ENCODE measurements around the gene GTPBP3. TPM values are rescaled to one million over a fixed set of nuclear protein-coding genes. Genes with fewer than 3 reads are reported as not detected.

The GTPBP3 gene
- total and polyA plus RNA-seq, 2 of the 13 experiments (the other 11 are each of a cell fraction or from before 2014, with no cell fraction given), result 17.5 to 30.0 TPM

DNA sequence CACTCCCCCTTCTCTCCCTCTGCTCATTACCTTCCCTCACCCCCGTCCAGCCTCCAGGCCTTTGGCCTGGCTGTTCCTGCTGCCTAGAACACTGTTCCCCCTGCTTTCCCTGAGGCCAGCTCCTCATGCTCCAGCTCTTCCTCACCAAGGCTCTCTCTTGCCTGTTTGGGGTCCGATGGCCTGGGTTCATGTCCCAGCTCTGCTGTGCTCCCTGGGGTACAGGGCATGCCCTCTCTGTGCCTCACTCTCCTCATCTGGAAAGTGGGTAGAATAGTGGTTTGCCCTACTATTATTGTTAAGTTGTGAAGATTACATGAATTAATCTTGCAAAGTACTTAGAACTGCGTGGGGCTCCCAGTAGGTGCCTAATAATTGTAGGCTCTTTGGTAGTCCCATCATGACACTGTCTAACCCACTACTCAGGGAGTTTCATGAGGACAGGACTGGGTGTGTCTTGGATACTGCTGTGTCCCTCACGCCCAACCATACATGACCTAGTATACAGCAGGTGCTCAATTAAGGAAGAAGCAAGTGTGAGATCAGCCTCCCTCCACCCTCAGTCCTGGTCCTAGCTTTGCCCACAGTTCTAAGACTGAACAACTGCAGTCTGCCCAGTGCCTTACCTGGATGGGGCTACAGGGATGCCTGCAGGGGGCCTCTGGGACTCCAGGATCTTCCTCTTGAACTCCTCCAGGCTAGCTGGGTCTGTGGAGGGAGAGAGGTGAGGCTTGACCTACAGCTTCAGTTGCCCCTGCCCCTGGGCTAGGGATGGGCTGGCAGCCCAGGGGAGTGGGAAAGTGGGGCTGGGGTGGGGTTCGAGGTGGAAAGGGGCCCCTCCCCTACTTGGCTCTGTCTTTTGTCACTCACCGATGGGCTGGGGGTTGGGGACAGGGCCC, 22.8 kb downstream of the GTPBP3 start:
- ATAC-seq (no peak; the same call in 2 of the 3 replicates), DNase-seq (ENCODE audit: low spot score) (no peak), FAIRE-seq (no peak)
- no TSS peak for BruUV-seq (replicated peaks)
- POLR2A ChIA-PET, result no interaction called here
- Histone ChIP-seq H3K4me3 (replicated peaks in 1 of 3; ENCODE audit: insufficient read depth in 1 of 3, low read depth in 2 of 3, low read length in 3 of 3) (no peak overlapping the region), H2AFZ (ENCODE audit: low read length) (no peak overlapping the region), H3K27me3 (ENCODE audit: control insufficient read depth in 1 of 2, insufficient read depth in 2 of 2, low read length in 2 of 2) (peaks cover 3 to 10% of the 10 kb centered on the region in 2 experiments; a peak in 4 of 5 replicates), H3K27ac (ENCODE audit: extremely low read length, insufficient read depth, low read length) (no peak overlapping the region), H3K79me2 (ENCODE audit: insufficient read depth, low read length) (no peaks in the 10 kb centered on the region), H3K9ac (ENCODE audit: insufficient read depth, low read depth, low read length) (no peak overlapping the region), H3K9me3 (ENCODE audit: low read length) (no peaks in the 10 kb centered on the region), H3K36me3 (replicated peaks in 1 of 2; ENCODE audit: control insufficient read depth in 1 of 2, insufficient read depth in 2 of 2, low read length in 2 of 2) (no peaks in the 10 kb centered on the region), H3K4me1 (ENCODE audit: insufficient read depth, low read length) (peaks cover 24% of the 10 kb centered on the region), H3K4me2 (ENCODE audit: low read depth, low read length) (no peak overlapping the region), H4K20me1 (ENCODE audit: insufficient read depth, low read length) (no peaks in the 10 kb centered on the region)
- intact Hi-C loops (cut with micrococcal nuclease; ENCODE audit: unreplicated experiment) (no loop called here), in situ Hi-C loops (cut with HindIII; ENCODE audit: extremely low pct_ligation_motif_present, low pct_unique_long_range_greater_than_20kb) (no loop called here)
- 39% methylated on average over 5 of the region's 6 CpGs for WGBS (ENCODE audit: low lambda C conversion rate)
- CTCF ChIA-PET (ENCODE audit: low intra/inter-chr PET ratio, low total read pairs), result no interaction called here
- TF ChIP-seq HOXA7 (CRISPR knock-in tag; IDR thresholded peaks at IDR 0.05) (no peak), ZNF329 (CRISPR knock-in tag; IDR thresholded peaks at IDR 0.05; ENCODE audit: low read depth) (no peak), ZNF629 (CRISPR knock-in tag; conservative IDR thresholded peaks at IDR 0.05) (peak; percentile 73), ZKSCAN1 (IDR thresholded peaks at IDR 0.05; ENCODE audit: low read length) (no peak), ZNF768 (CRISPR knock-in tag; IDR thresholded peaks at IDR 0.05) (peak; percentile 85), ZNF17 (CRISPR knock-in tag; IDR thresholded peaks at IDR 0.05) (no peak), ZKSCAN8 (CRISPR knock-in tag; IDR thresholded peaks at IDR 0.05; ENCODE audit: borderline replicate concordance) (peak; percentile 36; the same call in 1 of the 2 replicates), AGO1 (IDR thresholded peaks at IDR 0.05; ENCODE audit: low read depth, low read length, poor library complexity, severe bottlenecking) (no peak), HDAC2 (CRISPR knock-in tag; IDR thresholded peaks at IDR 0.05) (no peak), KMT2A (CRISPR knock-in tag; IDR thresholded peaks at IDR 0.05) (no peak), GZF1 (CRISPR knock-in tag; IDR thresholded peaks at IDR 0.05) (no peak), KMT2B (CRISPR knock-in tag; IDR thresholded peaks at IDR 0.05) (no peak), NFE2L1 (CRISPR knock-in tag; IDR thresholded peaks at IDR 0.05; ENCODE audit: borderline replicate concordance) (no peak), CHD4 (IDR thresholded peaks at IDR 0.05; ENCODE audit: borderline replicate concordance, low read length) (no peak), ZMYM3 (CRISPR knock-in tag; IDR thresholded peaks at IDR 0.05) (0 out of 2 replicates have a peak, but pooled peaks have one; percentile 10)
- TF ChIP-seq, protein P1, sequence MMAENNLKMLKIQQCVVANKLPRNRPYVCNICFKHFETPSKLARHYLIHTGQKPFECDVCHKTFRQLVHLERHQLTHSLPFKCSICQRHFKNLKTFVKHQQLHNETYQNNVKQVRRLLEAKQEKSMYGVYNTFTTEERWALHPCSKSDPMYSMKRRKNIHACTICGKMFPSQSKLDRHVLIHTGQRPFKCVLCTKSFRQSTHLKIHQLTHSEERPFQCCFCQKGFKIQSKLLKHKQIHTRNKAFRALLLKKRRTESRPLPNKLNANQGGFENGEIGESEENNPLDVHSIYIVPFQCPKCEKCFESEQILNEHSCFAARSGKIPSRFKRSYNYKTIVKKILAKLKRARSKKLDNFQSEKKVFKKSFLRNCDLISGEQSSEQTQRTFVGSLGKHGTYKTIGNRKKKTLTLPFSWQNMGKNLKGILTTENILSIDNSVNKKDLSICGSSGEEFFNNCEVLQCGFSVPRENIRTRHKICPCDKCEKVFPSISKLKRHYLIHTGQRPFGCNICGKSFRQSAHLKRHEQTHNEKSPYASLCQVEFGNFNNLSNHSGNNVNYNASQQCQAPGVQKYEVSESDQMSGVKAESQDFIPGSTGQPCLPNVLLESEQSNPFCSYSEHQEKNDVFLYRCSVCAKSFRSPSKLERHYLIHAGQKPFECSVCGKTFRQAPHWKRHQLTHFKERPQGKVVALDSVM (CRISPR knock-in tag; IDR thresholded peaks at IDR 0.05), result no peak
- TF ChIP-seq, protein P2, sequence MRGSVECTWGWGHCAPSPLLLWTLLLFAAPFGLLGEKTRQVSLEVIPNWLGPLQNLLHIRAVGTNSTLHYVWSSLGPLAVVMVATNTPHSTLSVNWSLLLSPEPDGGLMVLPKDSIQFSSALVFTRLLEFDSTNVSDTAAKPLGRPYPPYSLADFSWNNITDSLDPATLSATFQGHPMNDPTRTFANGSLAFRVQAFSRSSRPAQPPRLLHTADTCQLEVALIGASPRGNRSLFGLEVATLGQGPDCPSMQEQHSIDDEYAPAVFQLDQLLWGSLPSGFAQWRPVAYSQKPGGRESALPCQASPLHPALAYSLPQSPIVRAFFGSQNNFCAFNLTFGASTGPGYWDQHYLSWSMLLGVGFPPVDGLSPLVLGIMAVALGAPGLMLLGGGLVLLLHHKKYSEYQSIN (CRISPR knock-in tag; IDR thresholded peaks at IDR 0.05; ENCODE audit: borderline replicate concordance), result no peak
- TF ChIP-seq, protein P3, sequence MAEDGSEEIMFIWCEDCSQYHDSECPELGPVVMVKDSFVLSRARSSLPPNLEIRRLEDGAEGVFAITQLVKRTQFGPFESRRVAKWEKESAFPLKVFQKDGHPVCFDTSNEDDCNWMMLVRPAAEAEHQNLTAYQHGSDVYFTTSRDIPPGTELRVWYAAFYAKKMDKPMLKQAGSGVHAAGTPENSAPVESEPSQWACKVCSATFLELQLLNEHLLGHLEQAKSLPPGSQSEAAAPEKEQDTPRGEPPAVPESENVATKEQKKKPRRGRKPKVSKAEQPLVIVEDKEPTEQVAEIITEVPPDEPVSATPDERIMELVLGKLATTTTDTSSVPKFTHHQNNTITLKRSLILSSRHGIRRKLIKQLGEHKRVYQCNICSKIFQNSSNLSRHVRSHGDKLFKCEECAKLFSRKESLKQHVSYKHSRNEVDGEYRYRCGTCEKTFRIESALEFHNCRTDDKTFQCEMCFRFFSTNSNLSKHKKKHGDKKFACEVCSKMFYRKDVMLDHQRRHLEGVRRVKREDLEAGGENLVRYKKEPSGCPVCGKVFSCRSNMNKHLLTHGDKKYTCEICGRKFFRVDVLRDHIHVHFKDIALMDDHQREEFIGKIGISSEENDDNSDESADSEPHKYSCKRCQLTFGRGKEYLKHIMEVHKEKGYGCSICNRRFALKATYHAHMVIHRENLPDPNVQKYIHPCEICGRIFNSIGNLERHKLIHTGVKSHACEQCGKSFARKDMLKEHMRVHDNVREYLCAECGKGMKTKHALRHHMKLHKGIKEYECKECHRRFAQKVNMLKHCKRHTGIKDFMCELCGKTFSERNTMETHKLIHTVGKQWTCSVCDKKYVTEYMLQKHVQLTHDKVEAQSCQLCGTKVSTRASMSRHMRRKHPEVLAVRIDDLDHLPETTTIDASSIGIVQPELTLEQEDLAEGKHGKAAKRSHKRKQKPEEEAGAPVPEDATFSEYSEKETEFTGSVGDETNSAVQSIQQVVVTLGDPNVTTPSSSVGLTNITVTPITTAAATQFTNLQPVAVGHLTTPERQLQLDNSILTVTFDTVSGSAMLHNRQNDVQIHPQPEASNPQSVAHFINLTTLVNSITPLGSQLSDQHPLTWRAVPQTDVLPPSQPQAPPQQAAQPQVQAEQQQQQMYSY (CRISPR knock-in tag; IDR thresholded peaks at IDR 0.05), result no peak
